AG08396 (cell line): ENCODE results near the gene ERBB2.
A peak's percentile ranks its signal among the peaks of the same experiment; 100 is the strongest.

Source experiments
- DNase-seq: peaks from one replicate; pipeline ENCODE4 v3.0.0; 2012; ENCODE audit warnings: low spot score, mixed read lengths

ERBB2 gene

GRCh38 chr17:39726617-39727016, 26.8 kb downstream of the ERBB2 start:
- no peak for DNase-seq

GRCh38 chr17:39727556-39727955, 27.7 kb downstream of the ERBB2 start:
- no peak for DNase-seq

GRCh38 chr17:39729280-39729851, 29.5 kb downstream of the ERBB2 start:
- DNase-seq = peak; percentile 55

GRCh38 chr17:39730095-39730921, 30.4 kb downstream of the ERBB2 start, which contains the start of gene MIEN1:
MIEN1 (minus strand) TSS chr17:39730532; CDS start chr17:39730495, 37 bp downstream.
- peak; percentile 98 for DNase-seq

- no peak for DNase-seq
Observed at GRCh38 chr17:39732586-39732985, 32.7 kb downstream of the ERBB2 start.

- no peak for DNase-seq
Observed at GRCh38 chr17:39735882-39736281, 36.0 kb downstream of the ERBB2 start.

GRCh38 chr17:39736319-39737165, 36.7 kb downstream of the ERBB2 start:
- no peak for DNase-seq

- no peak for DNase-seq
Observed at GRCh38 chr17:39737206-39737759, 37.4 kb downstream of the ERBB2 start.

- no peak for DNase-seq
Observed at GRCh38 chr17:39737760-39738567, 38.1 kb downstream of the ERBB2 start, which contains the start of gene GRB7. GRB7 (plus strand) TSS chr17:39737938; CDS start chr17:39742302, 4,364 bp downstream.

GRCh38 chr17:39738568-39738901, 38.7 kb downstream of the ERBB2 start:
- no peak for DNase-seq

- peak; percentile 69 for DNase-seq
Observed at GRCh38 chr17:39738983-39739884, 39.4 kb downstream of the ERBB2 start.

- no peak for DNase-seq
Observed at GRCh38 chr17:39739885-39740356, 40.1 kb downstream of the ERBB2 start.

GRCh38 chr17:39740357-39741111, 40.7 kb downstream of the ERBB2 start:
- peak; percentile 47 for DNase-seq

- DNase-seq = no peak
Observed at GRCh38 chr17:39742126-39742855, 42.4 kb downstream of the ERBB2 start.

GRCh38 chr17:39742856-39743436, 43.1 kb downstream of the ERBB2 start:
- no peak for DNase-seq

- no peak for DNase-seq
Observed at GRCh38 chr17:39744075-39744835, 44.4 kb downstream of the ERBB2 start.

GRCh38 chr17:39744836-39745215, 45.0 kb downstream of the ERBB2 start:
- DNase-seq = no peak
